T-helper 1 cell treated with Interleukin-12 subunit alpha and Interleukin-12 subunit beta and Interleukin-4 antibody, amounts not matched to agents 30 ng/mL and 1 ng/mL, for 36 hours (primary cell): Measurements from ENCODE around the gene ZNF274. TPM values are rescaled to one million over a fixed set of nuclear protein-coding genes. Genes with fewer than 3 reads are reported as not detected.

ENCODE experiments used
- intact Hi-C: fragments of 100-400 bp; cut with micrococcal nuclease; formaldehyde crosslinking; loops from one replicate; pipeline ENCODE4 v1.15.1; 2024
- total RNA-seq: library from RNA; stranded (reverse); gene quantifications from 2 replicates; pipeline ENCODE4 v1.2.3, GENCODE V29; 2022

Gene ZNF274
- total RNA-seq, 1 donor from 2014 or later: 21.0 TPM

DNA sequence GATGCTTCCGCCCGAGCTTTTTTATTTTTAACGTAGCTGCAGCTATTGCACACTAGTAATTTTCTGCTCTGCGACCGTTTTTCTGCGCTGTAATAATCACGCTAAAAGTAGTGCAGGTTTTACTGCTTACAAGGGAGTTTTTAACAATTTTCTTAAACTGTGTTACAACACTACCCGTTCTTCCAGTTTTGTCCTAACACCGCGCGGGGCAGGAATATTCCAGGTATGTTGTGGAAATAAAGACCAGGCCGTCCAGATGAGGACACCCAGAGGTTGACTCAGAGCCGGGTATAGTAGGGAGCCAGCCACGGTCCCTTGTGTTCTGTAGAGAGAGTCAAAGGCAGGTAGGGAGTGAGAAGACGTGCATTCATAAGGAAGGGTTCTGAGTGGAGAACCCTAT, 21.7 kb downstream of the ZNF274 start:
- intact Hi-C loops: no loop called here

DNA sequence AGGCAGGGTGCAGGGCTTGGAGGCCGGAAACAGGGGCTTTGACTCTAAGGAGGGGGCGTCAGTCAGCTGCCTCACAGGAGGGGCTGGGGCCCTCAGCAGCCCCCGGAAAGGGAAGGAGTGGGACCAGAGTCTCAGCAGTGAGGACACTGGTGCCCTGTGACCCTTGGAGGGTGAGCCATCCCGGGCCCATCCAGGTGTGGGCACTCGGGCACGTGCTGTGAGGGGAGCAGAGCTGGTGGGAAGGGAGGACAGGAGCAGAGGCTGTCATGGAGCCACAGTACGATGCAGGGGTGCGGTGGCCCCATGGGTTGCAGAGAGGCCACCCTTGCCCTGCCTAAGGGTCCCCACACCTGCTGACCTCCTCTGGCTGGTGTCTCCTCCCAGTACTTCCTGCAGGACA, 26.7 kb downstream of the ZNF274 start:
- intact Hi-C loops: no loop called here

DNA sequence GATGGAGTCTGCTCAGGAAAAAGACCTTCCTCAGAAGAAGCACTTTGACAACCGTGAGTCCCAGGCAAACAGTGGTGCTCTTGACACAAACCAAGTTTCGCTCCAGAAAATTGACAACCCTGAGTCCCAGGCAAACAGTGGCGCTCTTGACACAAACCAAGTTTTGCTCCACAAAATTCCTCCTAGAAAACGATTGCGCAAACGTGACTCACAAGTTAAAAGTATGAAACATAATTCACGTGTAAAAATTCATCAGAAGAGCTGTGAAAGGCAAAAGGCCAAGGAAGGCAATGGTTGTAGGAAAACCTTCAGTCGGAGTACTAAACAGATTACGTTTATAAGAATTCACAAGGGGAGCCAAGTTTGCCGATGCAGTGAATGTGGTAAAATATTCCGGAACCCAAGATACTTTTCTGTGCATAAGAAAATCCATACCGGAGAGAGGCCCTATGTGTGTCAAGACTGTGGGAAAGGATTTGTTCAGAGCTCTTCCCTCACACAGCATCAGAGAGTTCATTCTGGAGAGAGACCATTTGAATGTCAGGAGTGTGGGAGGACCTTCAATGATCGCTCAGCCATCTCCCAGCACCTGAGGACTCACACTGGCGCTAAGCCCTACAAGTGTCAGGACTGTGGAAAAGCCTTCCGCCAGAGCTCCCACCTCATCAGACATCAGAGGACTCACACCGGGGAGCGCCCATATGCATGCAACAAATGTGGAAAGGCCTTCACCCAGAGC, 29.6 kb downstream of the ZNF274 start:
- intact Hi-C loops: no loop called here

DNA sequence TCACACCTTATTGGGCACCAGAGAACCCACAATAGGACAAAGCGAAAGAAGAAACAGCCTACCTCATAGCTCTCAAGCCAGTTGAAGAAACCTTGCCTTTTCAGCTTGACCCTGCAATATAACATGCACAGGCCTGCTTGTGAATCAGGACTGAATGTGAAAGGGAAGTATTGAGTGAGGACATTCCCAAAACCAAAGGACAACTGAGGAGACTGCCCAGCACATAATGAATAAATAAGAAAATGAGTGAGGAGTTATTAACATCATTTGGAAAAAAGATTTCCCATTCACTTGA, 30.2 kb downstream of the ZNF274 start:
- intact Hi-C loops: no loop called here

DNA sequence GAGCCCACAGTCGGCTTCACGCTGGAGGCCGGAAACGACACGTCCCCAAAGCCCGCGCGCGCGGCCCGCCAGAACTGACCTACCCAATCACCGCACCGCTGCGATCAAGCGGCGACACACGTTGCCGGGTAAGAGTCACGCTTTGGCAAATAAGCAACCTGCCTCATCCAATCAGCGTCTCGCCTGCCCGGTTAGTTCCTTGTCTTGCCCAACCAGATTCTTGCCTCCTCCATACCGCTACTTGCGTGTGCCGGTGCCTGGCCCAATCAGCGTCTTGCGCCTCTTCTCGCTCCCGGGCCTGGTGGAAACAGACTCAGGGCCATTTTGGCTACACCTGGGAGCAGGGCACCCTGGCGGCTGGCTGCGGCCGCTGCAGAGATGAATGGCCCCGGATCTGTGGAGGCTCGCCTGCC, 34.2 kb downstream of the ZNF274 start:
- intact Hi-C loops: no loop called here

DNA sequence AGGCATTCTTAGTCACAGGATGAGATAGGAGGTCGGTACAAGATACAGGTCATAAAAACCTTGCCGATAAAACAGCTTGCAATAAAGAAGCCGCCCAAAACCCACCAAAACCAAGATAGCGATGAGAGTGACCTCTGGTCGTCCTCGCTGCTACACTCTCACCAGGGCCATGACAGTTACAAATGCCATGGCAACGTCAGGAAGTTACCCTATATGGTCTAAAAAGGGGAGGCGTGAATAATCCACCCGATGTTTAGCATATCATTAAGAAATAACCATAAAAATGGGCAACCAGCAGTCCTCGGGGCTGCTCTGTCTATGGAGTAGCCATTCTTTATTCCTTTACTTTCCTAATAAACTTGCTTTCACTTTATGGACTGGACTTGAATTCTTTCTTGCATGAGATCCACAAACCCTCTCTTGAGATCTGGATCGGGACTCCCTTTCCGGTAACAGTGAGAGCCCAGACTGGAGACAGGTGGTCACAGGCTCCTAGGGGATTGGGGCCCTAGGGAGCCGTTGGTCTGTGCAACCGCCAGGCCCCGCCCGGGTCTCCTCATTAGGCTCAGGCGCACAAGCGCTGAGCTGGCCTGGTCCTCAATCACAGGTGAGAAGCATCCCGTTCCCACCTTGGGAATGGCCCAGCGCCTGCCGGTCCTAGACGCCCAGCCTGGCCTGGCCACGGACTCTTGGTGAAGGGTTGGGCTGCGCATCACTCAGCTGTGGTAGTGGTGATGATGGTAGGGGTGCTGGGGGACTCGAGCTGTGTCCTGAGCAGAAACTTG, 34.9 kb downstream of the ZNF274 start:
- intact Hi-C loops: no loop called here

DNA sequence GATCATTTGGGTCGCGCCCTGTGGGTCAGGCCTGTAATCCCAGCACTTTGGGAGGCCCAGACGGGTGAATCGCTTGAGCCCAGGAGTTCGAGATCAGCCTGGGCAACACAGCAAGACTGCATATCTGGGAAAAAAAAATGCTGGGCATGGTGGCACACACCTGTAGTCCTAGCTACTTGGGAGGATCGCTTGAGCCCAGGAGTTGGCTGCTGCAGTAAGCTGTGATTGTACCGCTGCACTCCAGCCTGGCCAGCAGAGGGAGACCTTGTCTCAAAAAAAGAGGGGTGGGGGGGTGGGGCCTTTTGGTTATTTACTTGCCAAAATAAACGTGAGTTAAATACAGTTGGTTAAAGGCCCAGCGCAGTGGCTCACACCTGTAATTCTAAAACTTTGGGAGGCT, 36.0 kb downstream of the ZNF274 start:
- intact Hi-C loops: loop anchor here (1.0 kb wide), 3 partner anchors 107 to 300 kb away; partner anchors contain the start of genes ZBTB45, ZNF132 and ZSCAN22

DNA sequence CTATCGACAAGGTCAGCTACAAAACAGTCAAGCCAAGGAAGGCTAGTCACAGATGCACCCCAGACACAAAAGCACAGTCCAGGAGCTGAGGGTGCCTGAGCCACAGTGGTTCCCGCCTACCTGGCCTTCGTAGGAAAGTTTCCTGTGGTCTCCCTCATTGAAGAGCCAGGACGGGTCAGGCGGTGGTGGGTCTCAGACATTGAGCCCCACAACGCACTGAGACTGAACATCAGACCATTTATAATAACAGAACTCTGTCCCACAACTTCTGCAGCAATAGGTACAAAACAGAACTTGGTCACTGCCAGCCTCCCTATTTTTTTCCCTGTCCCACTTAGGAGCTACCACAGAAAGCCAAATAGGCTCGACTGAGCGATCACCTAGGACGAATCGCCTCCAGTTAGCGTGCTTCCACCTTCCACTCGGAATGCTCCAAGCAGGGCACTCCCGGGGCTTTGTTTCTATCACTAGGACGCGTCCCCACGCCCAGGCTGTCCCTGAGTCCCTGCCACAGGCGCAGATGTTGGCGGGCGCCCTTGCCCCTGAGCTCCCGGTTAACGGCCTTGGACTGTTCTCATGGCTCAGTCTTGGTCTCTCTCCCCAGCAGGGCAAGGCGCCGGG, 45.2 kb downstream of the ZNF274 start:
- intact Hi-C loops: loop anchor here (1.0 to 2.0 kb wide), 4 partner anchors 50 to 248 kb away; partner anchors contain the start of genes ERVK3-1, ZNF446, ZNF8 and ZSCAN22

DNA sequence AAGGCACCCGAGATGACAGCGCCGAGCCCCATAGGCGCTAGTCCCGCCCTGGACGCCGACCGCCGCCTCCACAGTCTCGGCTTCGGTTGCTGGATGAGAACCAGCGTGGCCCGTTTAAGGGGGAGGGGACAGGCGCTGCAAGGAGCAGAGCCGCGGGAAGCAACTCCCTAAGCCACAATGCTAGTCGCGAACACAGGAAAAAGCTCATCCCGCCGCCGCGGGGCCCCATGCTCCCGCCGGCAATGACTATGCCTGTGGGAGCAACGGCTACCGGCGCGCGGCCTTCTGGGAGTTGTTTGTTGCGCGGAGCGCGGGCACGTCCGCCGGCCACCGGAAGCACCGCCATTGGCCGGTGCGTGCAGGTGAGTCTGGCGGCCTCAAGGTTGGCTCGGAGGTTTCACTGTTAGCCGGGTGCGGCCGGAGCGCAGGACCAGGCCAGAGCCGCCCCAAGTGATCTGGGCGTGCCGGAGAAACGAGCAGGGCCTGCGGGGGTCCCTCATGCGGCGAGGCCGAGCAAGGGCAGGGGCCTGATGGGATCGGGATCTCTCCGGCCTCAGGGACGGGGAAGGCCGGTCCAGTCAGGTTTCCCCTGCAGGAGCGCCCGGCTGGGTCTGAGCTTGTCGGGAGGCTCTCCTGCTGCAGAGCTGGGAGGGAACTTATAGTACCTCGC, 45.9 kb downstream of the ZNF274 start, which contains the start of gene ZNF544:
TSS of gene ZNF544 (plus strand) at position 330 of the 670 bp plus-strand sequence. CDS start 15,110 bp downstream, outside the sequence.
- intact Hi-C loops: loop anchor here (1.0 to 2.0 kb wide), 4 partner anchors 50 to 248 kb away; partner anchors contain the start of genes ERVK3-1, ZNF446, ZNF8 and ZSCAN22

DNA sequence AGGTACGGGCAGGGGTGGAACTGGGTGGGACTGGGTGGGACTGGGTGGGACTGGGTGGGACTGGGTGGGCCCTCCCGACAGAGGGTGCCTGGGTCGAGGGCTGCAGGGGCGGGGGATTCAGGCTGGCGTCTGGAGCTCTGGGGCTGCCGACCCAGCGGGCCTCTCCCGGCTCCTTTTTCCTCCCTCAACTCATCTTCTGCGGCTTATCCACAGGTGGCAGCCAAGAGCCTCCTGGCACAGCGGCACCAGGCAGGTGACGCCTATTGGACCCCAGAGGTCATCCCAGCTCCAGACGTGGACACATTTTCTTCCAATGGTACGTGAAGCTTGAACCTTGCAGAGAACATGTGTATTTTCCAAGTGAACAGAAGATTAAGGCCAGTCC, 46.4 kb downstream of the ZNF274 start:
- intact Hi-C loops: loop anchor here (2.0 kb wide), 1 partner anchor 98 kb away; the partner anchor contains the start of gene ZSCAN22

DNA sequence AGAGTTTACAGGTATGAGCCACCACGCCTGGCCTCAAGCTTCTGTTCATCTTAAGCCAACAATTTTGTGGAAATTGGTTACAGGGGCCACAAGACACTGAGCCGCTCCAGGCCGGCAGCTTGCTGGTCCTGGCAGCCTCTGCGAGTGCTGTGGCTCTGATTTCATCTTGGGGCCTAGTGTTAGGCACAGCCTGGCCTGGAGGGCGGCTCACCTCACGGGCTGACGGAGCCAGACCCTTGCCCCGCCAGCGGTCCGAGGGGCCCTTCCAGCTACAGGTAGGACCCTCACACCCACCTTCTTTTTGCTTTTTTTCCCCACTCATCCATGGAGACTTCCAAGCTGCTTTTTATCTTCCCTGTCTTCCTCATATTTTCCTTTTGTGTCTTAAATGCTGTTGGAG, 54.5 kb downstream of the ZNF274 start:
- intact Hi-C loops: no loop called here

DNA sequence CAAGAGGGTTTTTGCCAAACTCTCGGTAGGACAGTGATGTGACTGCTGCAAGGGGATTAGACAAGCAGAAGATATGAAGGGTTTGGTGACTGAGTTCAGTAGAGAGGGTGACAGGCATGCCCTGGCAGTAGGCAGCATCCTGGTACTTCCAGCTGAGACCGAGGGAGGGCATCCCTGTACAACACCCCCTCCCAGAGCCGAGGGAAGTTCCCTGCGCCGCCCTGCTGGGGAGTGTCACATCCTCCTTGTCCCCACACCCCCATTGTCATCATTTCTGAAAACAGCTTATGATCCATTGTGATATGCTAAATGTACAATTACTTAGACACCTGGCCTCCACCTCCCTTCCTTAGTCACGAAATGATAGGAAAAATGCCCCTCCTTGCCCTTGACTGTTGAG, 60.5 kb downstream of the ZNF274 start:
- intact Hi-C loops: no loop called here

DNA sequence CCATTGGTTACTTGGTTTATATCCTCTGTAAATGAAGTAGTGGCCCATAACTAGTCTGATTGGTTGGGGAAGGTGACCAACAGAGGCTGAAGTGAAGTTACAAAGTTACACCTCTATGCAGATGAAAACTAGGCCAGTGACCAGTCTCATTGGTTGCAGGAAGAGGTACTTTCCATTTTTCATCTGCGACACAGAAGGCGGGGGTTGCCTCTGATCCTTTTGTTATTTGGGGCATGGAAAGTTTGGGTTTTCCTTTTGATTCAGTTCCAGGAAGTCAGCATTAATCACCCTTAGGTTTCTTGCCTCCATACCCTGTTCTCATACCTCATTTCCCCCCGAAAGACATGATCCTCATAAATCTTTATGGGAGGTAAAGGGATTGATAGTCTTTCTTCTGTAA, 66.0 kb downstream of the ZNF274 start:
- intact Hi-C loops: no loop called here

DNA sequence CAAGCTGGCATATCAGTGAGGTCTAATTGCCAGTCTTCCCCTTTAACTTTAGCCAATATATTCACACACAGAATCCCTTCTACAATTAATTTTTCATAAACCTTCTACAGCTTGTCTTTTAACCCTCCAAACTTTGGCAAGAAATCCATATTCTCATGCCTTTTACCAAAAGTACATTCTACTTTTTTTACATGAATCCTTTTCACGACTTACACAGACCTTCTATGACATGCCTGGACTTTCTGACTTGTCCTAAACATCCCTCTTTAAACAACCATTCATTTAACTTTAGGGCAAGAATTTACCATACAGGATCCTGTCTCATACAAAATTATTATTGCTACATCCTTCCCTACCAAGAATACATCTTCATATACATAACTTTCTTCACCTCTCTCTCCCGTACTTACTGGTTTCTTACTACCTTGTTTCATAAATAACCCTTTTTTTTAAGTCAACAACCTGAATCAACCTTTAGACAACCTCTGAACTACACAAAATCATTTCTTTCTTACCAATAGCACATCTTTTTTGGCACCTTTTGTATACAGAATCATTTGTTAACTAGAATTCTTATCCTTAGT, 69.3 kb downstream of the ZNF274 start:
- intact Hi-C loops: no loop called here

DNA sequence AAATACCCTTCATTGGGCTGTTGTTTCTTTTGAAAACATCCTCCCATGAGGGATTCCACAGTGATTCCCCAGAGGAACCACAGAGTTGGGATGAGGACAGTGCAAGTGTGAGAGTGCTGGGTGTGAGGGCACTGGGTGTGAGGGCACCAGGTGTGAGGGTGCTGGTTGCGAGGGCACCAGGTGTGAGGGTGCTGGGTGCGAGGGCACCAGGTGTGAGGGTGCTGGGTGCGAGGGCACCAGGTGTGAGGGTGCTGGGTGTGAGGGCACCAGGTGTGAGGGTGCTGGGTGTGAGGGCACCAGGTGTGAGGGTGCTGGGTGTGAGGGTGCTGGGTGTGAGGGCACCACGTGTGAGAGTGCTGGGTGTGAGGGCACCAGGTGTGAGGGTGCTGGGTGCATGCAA, 75.4 kb downstream of the ZNF274 start:
- intact Hi-C loops: loop anchor here (5.0 kb wide), 1 partner anchor 61 kb away; no protein-coding TSS in a partner anchor

DNA sequence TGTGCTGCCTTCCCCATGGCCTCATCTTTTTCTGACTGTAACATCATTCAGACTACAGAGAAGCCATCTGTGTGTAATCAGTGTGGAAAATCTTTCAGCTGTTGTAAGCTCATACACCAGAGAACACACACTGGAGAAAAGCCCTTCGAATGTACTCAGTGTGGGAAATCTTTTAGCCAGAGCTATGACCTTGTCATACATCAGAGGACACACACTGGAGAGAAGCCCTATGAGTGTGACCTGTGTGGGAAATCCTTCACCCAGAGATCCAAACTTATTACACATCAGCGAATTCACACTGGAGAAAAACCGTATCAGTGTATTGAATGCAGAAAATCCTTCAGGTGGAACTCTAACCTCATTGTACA, 78.7 kb downstream of the ZNF274 start:
- intact Hi-C loops: no loop called here

DNA sequence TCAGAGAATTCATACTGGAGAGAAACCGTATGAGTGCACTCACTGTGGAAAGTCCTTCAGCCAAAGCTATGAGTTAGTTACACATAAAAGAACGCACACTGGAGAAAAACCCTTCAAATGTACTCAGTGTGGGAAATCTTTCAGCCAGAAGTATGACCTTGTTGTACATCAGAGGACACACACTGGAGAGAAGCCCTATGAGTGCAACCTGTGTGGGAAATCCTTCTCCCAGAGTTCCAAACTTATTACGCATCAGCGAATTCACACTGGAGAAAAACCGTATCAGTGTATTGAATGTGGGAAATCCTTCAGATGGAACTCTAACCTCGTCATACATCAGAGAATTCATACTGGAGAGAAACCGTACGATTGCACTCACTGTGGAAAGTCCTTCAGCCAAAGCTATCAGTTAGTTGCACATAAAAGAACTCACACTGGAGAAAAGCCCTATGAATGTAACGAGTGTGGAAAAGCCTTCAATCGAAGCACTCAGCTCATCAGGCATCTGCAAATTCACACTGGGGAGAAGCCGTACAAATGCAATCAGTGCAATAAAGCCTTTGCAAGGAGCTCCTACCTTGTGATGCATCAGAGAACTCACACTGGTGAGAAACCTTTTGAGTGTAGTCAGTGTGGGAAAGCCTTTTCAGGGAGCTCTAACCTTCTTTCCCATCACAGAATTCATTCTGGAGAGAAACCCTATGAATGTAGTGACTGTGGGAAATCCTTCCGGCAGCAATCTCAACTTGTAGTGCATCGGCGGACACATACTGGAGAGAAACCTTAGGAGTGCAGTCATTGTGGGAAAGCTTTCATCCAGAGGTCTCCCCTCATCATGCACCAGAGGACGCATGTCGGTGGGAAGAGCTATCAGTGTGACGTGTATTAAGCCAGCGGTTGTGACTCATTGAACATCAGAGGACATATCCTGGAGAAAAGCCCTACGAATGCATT, 79.4 kb downstream of the ZNF274 start:
- intact Hi-C loops: no loop called here

DNA sequence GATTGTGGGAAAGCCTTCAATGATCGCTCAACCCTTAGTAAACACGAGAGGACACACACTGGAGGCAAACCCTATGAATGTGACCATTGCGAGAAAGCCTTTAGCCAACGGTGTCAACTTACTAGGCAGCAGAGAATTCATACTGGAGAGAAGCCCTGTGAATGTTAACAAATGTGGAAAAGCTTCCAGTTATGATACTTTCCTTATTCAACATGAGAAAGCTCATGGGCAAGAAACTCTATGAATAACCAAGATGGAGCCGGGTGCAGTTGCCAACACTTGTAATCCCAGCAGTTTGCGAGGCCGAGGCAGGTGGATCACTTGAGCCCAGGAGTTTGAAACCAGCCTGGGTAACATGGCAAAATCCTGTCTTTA, 80.0 kb downstream of the ZNF274 start:
- intact Hi-C loops: no loop called here
